ENCODE measurements around the gene HTR7. TPM values are rescaled to one million over a fixed set of nuclear protein-coding genes. Genes with fewer than 3 reads are reported as not detected.

HTR7 gene
- total RNA-seq = 16.3 TPM

GRCh38 chr10:90857635-90858460, at the start of gene HTR7:
Gene HTR7, minus strand, starts transcription at chr10:90858039. Its CDS starts 368 bp downstream, at chr10:90857671.

GRCh38 chr10:90871766-90872647, 14.2 kb upstream of the HTR7 start, which contains the start of gene RPP30:
Gene RPP30, plus strand, starts transcription at chr10:90871974. Its CDS starts 13 bp downstream, at chr10:90871987.

Small RNAs within 50 kb of the gene (small RNA-seq; reads per million reads assigned to genes)
- gene RF00019 (ENCODE audit: low replicate concordance) = not detected

Other genes starting within 250 kb of the HTR7 start
- gene RPP30, start 13.9 kb upstream of the HTR7 start, total RNA-seq = 57.0 TPM
- gene ANKRD1, start 63.0 kb upstream of the HTR7 start, total RNA-seq = not detected